H9 (cell line): ENCODE data around the gene NCKAP5L. TPM values are rescaled to one million over a fixed set of nuclear protein-coding genes. Genes with fewer than 3 reads are reported as not detected.

ENCODE experiments used
- DNase-seq: peaks from one replicate; pipeline ENCODE4 v3.0.0-alpha.2; 2017
- H2AFZ ChIP-seq: one replicate; pipeline ENCODE4 v1.6.1; 2013; ENCODE audit warnings: mild to moderate bottlenecking, low read length, control low read depth, moderate library complexity
- H2AK5ac ChIP-seq: 2 replicates; pipeline ENCODE4 v1.6.1; 2013; ENCODE audit warnings: low read length, control low read depth, mixed read lengths; ENCODE audit not compliant: insufficient read length
- H2BK120ac ChIP-seq: one replicate; pipeline ENCODE4 v1.6.1; 2013; ENCODE audit warnings: low read depth, mild to moderate bottlenecking, low read length, control low read depth, inconsistent platforms; ENCODE audit not compliant: poor library complexity, severe bottlenecking
- H2BK12ac ChIP-seq: 2 replicates; pipeline ENCODE4 v1.6.1; 2013; ENCODE audit warnings: low read length, control low read depth, mixed read lengths, low read depth; ENCODE audit not compliant: insufficient read length
- H2BK15ac ChIP-seq: 2 replicates; pipeline ENCODE4 v1.6.1; 2013; ENCODE audit warnings: low read depth, low read length, control low read depth
- H2BK20ac ChIP-seq: one replicate; pipeline ENCODE4 v1.6.1; 2013; ENCODE audit warnings: low read depth, mild to moderate bottlenecking, low read length, control low read depth, inconsistent platforms; ENCODE audit not compliant: poor library complexity, severe bottlenecking
- H2BK5ac ChIP-seq: 2 replicates; pipeline ENCODE4 v1.6.1; 2013; ENCODE audit warnings: low read length, control low read depth, mixed read lengths; ENCODE audit not compliant: insufficient read length
- H3K14ac ChIP-seq: 2 replicates; pipeline ENCODE4 v1.6.1; 2013; ENCODE audit warnings: low read length, control low read depth; ENCODE audit not compliant: insufficient read depth
- H3K18ac ChIP-seq: 2 replicates; pipeline ENCODE4 v1.6.1; 2013; ENCODE audit warnings: low read depth, mild to moderate bottlenecking, mixed read lengths, low read length, control low read depth; ENCODE audit not compliant: insufficient read length
- H3K23ac ChIP-seq: 2 replicates; pipeline ENCODE4 v1.6.1; 2013; ENCODE audit warnings: low read length, control low read depth, mixed read lengths, low read depth; ENCODE audit not compliant: insufficient read length
- H3K23me2 ChIP-seq: 2 replicates; pipeline ENCODE4 v1.6.1; 2013; ENCODE audit warnings: low read depth, mild to moderate bottlenecking, mixed read lengths, low read length, control low read depth; ENCODE audit not compliant: insufficient read length, poor library complexity, severe bottlenecking
- H3K27ac ChIP-seq: 2 replicates; pipeline ENCODE4 v1.5.1; 2013; ENCODE audit warnings: low read length, control low read depth, mixed read lengths, low read depth; ENCODE audit not compliant: insufficient read length
- H3K27me3 ChIP-seq: 2 replicates; pipeline ENCODE4 v1.6.1; 2013; ENCODE audit warnings: low read length, control low read depth, inconsistent platforms; ENCODE audit not compliant: insufficient read depth
- H3K4ac ChIP-seq: 2 replicates; pipeline ENCODE4 v1.6.1; 2013; ENCODE audit warnings: low read depth, mild to moderate bottlenecking, control low read depth, inconsistent platforms, low read length, moderate library complexity
- H3K4me1 ChIP-seq: 2 replicates; pipeline ENCODE4 v1.6.1; 2013; ENCODE audit warnings: low read length, control low read depth, inconsistent platforms; ENCODE audit not compliant: insufficient read depth
- H3K4me2 ChIP-seq: 2 replicates; pipeline ENCODE4 v1.6.1; 2013; ENCODE audit warnings: low read length, control low read depth, mixed read lengths; ENCODE audit not compliant: insufficient read length, insufficient read depth
- H3K56ac ChIP-seq: 2 replicates; pipeline ENCODE4 v1.6.1; 2013; ENCODE audit warnings: low read depth, mild to moderate bottlenecking, mixed read lengths, low read length, control low read depth; ENCODE audit not compliant: insufficient read length
- H3K79me1 ChIP-seq: 2 replicates; pipeline ENCODE4 v1.6.1; 2013; ENCODE audit warnings: low read depth, mild to moderate bottlenecking, moderate library complexity, low read length, control low read depth, inconsistent platforms; ENCODE audit not compliant: insufficient read depth, poor library complexity, severe bottlenecking
- H3K79me2 ChIP-seq: 2 replicates; pipeline ENCODE4 v1.6.1; 2013; ENCODE audit warnings: low read length, control low read depth, inconsistent platforms; ENCODE audit not compliant: insufficient read depth
- H3K9ac ChIP-seq: 2 replicates; pipeline ENCODE4 v1.6.1; 2013; ENCODE audit warnings: low read length, control low read depth, mixed read lengths; ENCODE audit not compliant: insufficient read length; ENCODE audit errors: extremely low read depth
- H3K9me3 ChIP-seq: one replicate; pipeline ENCODE4 v1.6.1; 2013; ENCODE audit warnings: low read depth, low read length, inconsistent platforms; ENCODE audit not compliant: control insufficient read depth
- H3T11ph ChIP-seq: one replicate; pipeline ENCODE4 v1.6.1; 2013; ENCODE audit warnings: mild to moderate bottlenecking, low read length, control low read depth, inconsistent platforms
- H4K20me1 ChIP-seq: one replicate; pipeline ENCODE4 v1.6.1; 2013; ENCODE audit not compliant: control insufficient read depth, insufficient read length, insufficient read depth
- H4K5ac ChIP-seq: 2 replicates; pipeline ENCODE4 v1.6.1; 2013; ENCODE audit warnings: low read depth, mild to moderate bottlenecking, mixed read lengths, low read length, control low read depth; ENCODE audit not compliant: insufficient read length
- H4K8ac ChIP-seq: replicated peaks from 2 replicates; pipeline ENCODE4 v1.6.1; 2013; ENCODE audit warnings: low read length, control low read depth, mixed read lengths, low read depth; ENCODE audit not compliant: insufficient read length
- H4K91ac ChIP-seq: 2 replicates; pipeline ENCODE4 v1.6.1; 2013; ENCODE audit warnings: low read depth, mild to moderate bottlenecking, moderate library complexity, mixed read lengths, low read length, control low read depth; ENCODE audit not compliant: insufficient read length
- H3K27ac Mint-ChIP-seq, 3 experiments: 2 replicates in 2 of 3; 3 replicates in 1 of 3; pipeline ENCODE4 v1.8.0; 2020 to 2021; ENCODE audit warnings: mixed read lengths in 3 of 3, mild to moderate bottlenecking in 1 of 3, moderate library complexity in 1 of 3
- H3K27me3 Mint-ChIP-seq: 2 replicates; pipeline ENCODE4 v1.8.0; 2021; ENCODE audit warnings: low read depth, mild to moderate bottlenecking, moderate library complexity, mixed read lengths
- H3K36me3 Mint-ChIP-seq, 3 experiments: 2 replicates in 2 of 3; 3 replicates in 1 of 3; pipeline ENCODE4 v1.8.0; 2020 to 2021; ENCODE audit warnings: low read depth in 3 of 3, mixed read lengths in 3 of 3; ENCODE audit not compliant: insufficient read depth in 1 of 3
- H3K4me1 Mint-ChIP-seq, 2 experiments: 2 replicates each; pipeline ENCODE4 v1.8.0; 2020; ENCODE audit warnings: mixed read lengths in 2 of 2
- H3K4me3 Mint-ChIP-seq, 2 experiments: 2 replicates in 1 of 2; 3 replicates in 1 of 2; pipeline ENCODE4 v1.8.0; 2020 to 2021; ENCODE audit warnings: mild to moderate bottlenecking in 2 of 2, mixed read lengths in 2 of 2, moderate library complexity in 1 of 2
- H3K9me3 Mint-ChIP-seq, 2 experiments: 2 replicates in 1 of 2; 3 replicates in 1 of 2; pipeline ENCODE4 v1.8.0; 2020; ENCODE audit warnings: mild to moderate bottlenecking in 2 of 2, mixed read lengths in 2 of 2, moderate library complexity in 1 of 2
- WGBS: extraction: QIAGEN DNeasy Blood & Tissue Kit; methylation state at CpG from one replicate; pipeline ENCODE4 v1.1.7; 2013; ENCODE audit warnings: missing lambda C conversion rate, low lambda C conversion rate, mixed read lengths; ENCODE audit not compliant: insufficient read length; ENCODE audit errors: extremely low coverage; 5-methylcytosine and 5-hydroxymethylcytosine counted together
- total RNA-seq: library from RNA; stranded (reverse); gene quantifications from 2 replicates; pipeline ENCODE4 v1.2.1, GENCODE V29; 2021
- TF ChIP-seq, protein P1 (sequence below): fragments of 200-600 bp; sonication (generic); conservative IDR thresholded peaks from 3 replicates; pipeline ENCODE4 v1.8.0; 2021; ENCODE audit warnings: antibody characterized with exemption, mild to moderate bottlenecking

NCKAP5L gene
- total RNA-seq, 1 experiment from 2014 or later: 27.7 TPM

GRCh38 chr12:49792181-49792970, 35.8 kb downstream of the NCKAP5L start:
- H3K9ac ChIP-seq: no peak overlapping the region
- Mint-ChIP-seq H3K27me3 (peaks cover 2% of the 10 kb centered on the region; the same call in 1 of the 2 replicates), H3K4me3 (no peak overlapping the region), H3K4me1 (peaks cover 5 to 11% of the 10 kb centered on the region in 2 experiments), H3K36me3 (peaks cover 3 to 12% (median 4%) of the 10 kb centered on the region in 3 experiments; a peak in 6 of 7 replicates), H3K9me3 (peaks cover 5 to 6% of the 10 kb centered on the region in 2 experiments), H3K27ac (peak overlapping the region in 1 of 3 experiments; percentile 44; a peak in 1 of 7 replicates)
- H3K27me3 ChIP-seq: no peaks in the 10 kb centered on the region
- no peaks in the 10 kb centered on the region for H4K20me1 ChIP-seq
- no peaks in the 10 kb centered on the region for H3K79me1 ChIP-seq
- H4K91ac ChIP-seq: no peak overlapping the region
- H2BK5ac ChIP-seq: no peak overlapping the region
- H2AK5ac ChIP-seq: no peak overlapping the region
- H3K9me3 ChIP-seq: no peaks in the 10 kb centered on the region
- no peaks in the 10 kb centered on the region for H3K79me2 ChIP-seq
- TF ChIP-seq, protein P1, sequence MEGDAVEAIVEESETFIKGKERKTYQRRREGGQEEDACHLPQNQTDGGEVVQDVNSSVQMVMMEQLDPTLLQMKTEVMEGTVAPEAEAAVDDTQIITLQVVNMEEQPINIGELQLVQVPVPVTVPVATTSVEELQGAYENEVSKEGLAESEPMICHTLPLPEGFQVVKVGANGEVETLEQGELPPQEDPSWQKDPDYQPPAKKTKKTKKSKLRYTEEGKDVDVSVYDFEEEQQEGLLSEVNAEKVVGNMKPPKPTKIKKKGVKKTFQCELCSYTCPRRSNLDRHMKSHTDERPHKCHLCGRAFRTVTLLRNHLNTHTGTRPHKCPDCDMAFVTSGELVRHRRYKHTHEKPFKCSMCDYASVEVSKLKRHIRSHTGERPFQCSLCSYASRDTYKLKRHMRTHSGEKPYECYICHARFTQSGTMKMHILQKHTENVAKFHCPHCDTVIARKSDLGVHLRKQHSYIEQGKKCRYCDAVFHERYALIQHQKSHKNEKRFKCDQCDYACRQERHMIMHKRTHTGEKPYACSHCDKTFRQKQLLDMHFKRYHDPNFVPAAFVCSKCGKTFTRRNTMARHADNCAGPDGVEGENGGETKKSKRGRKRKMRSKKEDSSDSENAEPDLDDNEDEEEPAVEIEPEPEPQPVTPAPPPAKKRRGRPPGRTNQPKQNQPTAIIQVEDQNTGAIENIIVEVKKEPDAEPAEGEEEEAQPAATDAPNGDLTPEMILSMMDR: no peak
- no peak overlapping the region for H3K18ac ChIP-seq
- WGBS: no CpG with 5 or more reads among the region's 20 CpGs
- no peak overlapping the region for H3K4me2 ChIP-seq
- H4K8ac ChIP-seq: no peak overlapping the region
- H3K14ac ChIP-seq: no peak overlapping the region
- H3K27ac ChIP-seq: no peak overlapping the region
- H3K4ac ChIP-seq: no peak overlapping the region
- no peak for DNase-seq
- no peak overlapping the region for H2AFZ ChIP-seq
- no peak overlapping the region for H2BK20ac ChIP-seq
- H2BK15ac ChIP-seq: no peak overlapping the region
- H3K4me1 ChIP-seq: no peaks in the 10 kb centered on the region; the same call in 1 of the 2 replicates
- H3K56ac ChIP-seq: no peak overlapping the region
- no peak overlapping the region for H2BK12ac ChIP-seq
- no peak overlapping the region for H3T11ph ChIP-seq
- H3K23ac ChIP-seq: no peak overlapping the region
- no peaks in the 10 kb centered on the region for H3K23me2 ChIP-seq
- H2BK120ac ChIP-seq: no peak overlapping the region
- H4K5ac ChIP-seq: no peak overlapping the region
